ENCODE data around the gene TBC1D5.
A peak's percentile ranks its signal among the peaks of the same experiment; 100 is the strongest.

Gene TBC1D5

DNA sequence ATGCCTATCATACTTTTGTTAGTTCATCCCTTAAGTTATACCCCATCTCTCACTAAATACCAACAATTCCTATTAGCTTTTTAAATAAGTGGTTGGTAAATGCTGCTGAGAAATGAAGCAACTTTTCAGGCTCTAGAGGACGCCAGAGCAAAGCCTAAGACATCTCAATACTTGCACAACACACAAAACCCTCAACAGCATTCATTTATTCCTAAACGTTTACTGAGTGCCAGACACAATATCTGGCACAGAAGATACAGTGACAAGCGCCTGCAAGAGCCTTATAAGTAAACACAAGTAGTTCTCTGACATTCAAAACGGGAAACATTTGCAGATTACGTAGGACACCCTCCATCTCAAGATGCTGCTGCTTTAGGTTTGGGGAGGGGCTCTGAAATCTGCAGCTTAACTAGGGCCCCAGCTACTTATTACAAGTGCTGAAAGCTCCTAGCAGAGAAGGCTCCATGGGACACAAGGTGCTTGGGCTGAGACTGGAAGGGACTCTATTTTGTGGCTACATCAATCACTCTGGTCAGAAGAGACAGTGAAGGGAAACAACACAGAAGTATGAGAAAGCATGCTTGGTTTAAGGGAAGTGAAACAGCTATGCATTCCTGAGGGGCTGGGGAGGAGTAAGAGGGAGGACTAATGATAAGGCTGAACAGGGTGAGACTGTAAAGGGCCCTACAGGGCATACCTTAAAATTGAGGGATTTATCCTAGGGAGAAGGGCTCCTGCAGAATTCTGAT, 546.4 kb downstream of the TBC1D5 start:
- DNase-seq: no peak

GRCh38 chr3:17195192-17195611, 547.2 kb downstream of the TBC1D5 start:
- DNase-seq: peak; percentile 12

- no peak for DNase-seq
These were observed 548.3 kb downstream of the TBC1D5 start for GRCh38 chr3:17194116-17194515.

DNA sequence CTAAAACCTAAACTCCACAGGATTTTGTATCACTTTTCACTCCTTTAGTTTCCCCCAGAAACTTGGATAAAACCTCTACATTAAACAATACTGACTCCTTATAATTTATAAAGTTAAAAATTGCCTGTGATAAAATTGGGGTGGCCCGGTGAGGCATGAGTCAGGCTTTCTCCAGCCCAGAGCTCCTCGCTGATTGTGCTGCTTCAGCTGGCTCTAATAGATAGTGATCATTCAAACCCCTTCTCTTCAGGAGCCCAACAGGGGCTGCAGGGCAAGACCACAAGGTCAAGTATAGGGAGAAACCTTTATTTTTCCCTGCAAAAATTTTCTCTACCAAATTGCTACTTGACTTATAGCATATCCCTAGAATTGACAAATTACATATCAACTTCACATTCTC, 549.4 kb downstream of the TBC1D5 start:
- no peak for DNase-seq

GRCh38 chr3:17190353-17191078, 551.9 kb downstream of the TBC1D5 start:
- no peak for DNase-seq

GRCh38 chr3:17188378-17188777, 554.1 kb downstream of the TBC1D5 start:
- DNase-seq: no peak

GRCh38 chr3:17187589-17188184, 554.7 kb downstream of the TBC1D5 start:
- no peak for DNase-seq

- no peak for DNase-seq
These were observed 558.4 kb downstream of the TBC1D5 start for GRCh38 chr3:17183951-17184550.

- DNase-seq: no peak
These were observed 560.3 kb downstream of the TBC1D5 start for GRCh38 chr3:17182166-17182565.

DNA sequence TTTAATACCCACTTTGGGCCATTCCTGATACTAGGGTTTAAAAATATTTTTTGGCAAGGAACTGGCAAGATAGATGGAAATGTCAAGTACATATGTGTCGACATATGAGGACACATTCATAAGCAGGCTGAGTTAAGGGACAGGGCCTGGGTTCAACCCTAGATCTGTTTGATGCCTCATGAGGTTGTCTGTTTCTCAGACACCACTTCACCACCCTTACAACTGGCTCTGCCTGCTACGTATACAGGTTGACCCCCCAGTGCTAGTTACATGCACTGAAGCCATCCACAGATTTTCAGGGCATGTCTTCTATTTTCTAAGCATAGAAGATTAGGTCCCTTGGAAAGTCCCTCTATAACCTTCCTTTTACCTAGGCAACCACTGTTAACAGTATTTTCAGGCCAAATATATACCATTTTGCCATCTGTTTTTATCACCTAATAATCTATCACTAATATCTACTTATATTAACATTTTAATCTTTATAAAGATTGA, 561.0 kb downstream of the TBC1D5 start:
- no peak for DNase-seq

DNA sequence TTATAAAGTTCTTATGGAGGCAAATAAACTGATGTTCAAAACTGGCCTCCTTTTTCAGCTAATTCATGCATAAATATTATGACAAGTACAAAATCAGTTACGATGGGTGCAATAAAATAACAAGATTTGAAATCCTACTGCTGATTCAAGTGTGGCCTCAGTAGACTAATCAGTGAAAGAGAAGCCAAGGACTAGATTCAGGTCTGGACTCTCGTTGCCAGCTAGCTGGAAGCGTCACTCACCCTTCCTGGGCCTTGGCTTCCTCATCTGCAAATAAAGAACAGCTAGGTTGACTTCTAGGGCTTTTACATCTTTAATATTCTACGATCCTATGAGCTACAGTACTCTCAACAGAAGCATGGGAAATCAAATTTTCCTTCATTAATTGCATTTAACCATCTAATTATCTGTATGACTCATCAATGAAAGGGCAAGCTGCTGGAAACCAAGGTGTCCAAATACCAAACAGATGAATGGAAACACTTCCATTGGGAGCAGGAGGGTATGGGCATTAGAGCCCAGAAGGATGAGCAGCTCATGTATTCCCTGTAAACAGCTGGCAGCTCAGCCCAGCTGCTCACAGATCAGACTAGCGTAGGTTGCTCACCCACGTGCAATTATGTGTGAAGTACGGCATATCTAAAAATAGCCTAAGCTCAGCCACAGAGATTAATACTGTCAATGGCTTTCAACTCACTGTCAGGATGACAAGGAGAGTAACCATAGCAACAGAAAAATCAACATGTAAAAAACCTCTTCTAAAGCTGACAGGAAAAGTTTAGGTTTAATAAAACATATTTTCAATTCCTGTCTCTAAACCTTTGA, 562.8 kb downstream of the TBC1D5 start:
- DNase-seq: no peak

GRCh38 chr3:17176757-17177156, 565.7 kb downstream of the TBC1D5 start:
- no peak for DNase-seq

DNA sequence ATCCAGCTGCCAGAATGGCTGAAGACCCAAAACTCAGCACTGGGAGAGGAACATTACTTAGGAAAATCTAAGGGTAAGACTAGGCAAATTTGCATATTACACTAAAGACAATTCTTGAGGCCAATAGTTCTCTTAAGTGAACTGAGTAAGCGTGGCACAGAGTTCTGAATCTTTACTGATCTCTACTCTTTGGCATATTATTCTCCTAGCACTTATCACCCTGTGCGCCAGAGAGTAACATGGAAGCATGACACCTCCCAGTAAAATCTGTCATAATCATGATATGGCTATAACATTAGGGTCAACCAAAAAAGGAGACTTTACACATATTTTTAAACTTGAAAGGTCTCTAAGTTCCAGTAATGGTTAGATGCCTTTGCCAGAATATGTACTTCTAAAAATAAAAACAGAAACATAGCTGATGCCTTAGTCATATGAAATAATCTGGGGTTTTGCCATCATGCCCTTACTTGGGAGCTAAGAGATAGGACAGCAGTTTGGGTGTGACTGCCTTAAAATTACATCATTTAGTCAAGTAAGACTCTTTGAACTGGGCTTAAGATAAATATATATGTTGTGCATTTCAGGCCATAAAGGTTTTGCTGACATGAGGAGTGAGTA, 567.1 kb downstream of the TBC1D5 start:
- no peak for DNase-seq

DNA sequence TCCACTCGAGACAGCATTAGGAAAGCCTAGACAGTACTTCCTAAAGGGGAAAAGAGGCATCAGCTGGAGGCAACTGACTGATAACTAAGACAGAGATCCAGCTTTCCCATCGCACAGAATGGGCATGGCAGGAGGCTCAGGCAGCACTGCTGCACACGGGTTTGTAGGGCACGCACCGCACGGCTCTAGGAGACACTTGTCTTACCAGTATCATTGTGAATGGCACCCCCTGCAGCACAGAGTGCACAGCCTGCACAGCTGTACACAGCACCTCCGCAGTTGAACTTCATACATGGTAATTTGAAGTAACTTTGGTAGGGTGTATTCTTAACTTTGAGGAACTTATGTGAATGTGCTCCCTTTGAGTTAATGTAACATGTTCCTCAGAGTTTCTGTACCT, 576.1 kb downstream of the TBC1D5 start:
- no peak for DNase-seq

DNA sequence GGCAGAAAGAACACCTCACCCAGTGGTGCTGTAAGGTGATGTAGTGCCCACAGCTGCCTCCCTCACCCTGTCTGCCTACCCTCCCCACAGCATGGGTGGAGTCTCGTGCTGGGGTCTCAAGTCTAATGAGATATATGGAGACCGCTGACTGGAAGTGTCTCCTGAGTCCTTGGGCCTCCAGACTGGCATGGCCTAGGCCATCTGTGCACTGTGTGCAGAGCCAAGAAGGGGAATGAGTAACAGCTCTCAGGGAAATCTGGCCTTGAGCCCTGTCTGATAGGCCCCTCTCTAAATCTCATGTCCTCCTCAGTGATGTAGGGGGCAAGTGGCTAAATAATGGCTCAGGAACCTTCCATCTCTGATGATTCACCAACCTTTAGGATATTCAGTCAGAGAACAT, 580.3 kb downstream of the TBC1D5 start:
- DNase-seq: no peak

DNA sequence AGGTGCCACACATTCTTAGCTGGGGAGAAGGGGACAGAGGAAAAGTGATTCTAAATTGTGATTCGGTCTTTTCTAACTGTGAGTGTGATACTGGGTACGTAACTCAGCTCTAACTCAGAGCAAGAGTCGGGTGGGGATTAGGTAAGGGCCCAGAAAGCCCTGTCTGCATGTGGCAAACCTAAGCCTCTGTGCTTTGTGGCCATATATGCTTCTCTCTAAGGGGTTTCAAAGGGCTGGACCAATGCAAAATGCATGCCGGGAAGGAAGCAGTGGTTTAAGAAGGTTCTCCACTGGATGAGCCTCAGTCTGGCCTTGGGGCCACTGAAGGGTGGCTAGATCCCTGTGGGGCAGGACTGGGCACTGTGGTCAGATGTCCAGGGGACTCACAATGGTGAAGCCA, 581.8 kb downstream of the TBC1D5 start:
- DNase-seq: no peak

- DNase-seq: no peak
These were observed 583.3 kb downstream of the TBC1D5 start for GRCh38 chr3:17158941-17159682.

- DNase-seq: no peak
These were observed 584.7 kb downstream of the TBC1D5 start for GRCh38 chr3:17157713-17158112.

GRCh38 chr3:17156864-17157263, 585.6 kb downstream of the TBC1D5 start:
- DNase-seq: no peak

DNA sequence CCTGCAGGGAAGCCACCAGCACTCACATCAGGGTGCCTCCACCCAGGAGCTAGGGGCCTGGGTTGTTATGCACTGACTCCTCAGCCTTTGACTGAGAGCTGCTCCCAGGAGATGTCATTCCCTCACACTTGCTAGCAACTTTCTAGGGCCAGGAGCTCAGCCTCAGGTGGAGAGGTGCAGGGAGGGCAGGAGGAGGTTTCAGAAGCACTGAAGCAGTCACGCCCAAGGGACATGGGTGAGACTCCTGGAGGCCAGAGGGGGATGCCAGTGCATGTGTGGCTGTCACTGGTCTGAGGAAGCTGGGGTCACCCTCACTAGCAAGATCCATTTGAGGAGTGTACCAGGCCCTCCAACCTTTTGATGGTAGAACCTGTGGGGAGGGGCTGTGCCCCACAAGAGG, 586.5 kb downstream of the TBC1D5 start:
- no peak for DNase-seq

DNA sequence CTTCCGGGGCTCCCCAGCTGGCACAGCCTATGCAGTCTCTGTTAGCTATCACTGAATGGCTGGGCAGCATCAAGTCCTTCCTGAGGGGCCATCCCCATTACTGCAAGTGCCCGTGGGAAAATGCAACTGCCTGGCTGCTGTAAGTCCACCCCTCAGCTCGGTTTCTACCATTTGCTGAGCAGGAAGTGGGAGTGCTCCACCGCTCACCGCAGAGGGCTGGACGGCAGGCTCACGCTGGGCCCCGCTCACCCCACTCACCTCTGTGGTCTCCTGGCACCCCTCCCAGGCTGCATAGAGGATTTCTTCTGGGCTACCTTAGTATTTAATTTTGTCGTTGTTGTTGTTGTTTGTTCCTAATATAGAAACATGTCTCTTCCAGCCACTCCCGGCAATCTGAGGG, 587.5 kb downstream of the TBC1D5 start:
- DNase-seq: no peak
